ENCODE measurements around the gene TTC3.
A peak's percentile ranks its signal among the peaks of the same experiment; 100 is the strongest.
"Not testable (repeated sequence)": the region's sequence is repeated elsewhere in the genome, so short reads cannot be mapped to it uniquely, and the experiment has no call there.

TTC3 gene

DNA sequence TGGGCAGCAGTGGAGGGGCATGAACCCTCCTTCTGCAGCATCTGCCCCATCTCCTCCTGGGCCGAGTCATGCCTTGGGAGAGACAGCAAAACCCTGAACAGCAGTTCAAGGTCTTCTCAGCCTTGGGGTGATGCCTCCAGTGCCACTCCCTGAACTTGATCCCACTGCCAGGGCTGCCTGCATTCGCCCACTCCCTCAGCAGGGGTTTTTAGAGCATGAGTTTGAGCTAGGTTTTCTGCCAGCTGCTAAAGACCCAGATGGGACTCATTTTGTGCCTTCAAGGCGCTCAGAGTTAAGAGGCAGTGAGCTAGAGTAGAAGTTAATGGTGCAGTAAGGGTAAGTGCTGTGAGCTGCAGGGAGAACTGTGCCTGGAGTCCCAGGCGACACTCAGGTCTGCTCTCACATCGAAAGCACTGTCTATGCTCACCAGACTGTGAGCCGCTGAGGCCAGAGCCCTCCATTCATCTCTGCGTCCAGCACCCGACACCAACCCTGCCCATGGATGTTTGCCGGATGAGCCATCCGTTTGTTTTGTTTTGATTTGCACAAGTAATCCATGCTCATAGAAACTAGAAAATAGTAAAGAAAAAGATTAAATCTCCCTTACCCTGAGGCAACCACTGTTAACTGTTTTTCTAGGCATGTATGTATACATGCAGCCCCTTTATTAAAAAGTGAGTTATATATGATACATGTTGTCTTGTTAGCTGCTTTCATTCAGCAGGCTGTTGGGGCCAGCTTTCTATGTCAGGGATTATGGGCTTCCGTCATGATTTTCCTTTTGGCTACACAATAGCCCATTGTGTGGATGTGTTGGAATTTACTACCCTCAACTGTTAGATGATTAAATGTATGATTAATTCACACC, 126.2 kb downstream of the TTC3 start:
- DNase-seq (ENCODE audit: low read depth), result peak; percentile 89

DNA sequence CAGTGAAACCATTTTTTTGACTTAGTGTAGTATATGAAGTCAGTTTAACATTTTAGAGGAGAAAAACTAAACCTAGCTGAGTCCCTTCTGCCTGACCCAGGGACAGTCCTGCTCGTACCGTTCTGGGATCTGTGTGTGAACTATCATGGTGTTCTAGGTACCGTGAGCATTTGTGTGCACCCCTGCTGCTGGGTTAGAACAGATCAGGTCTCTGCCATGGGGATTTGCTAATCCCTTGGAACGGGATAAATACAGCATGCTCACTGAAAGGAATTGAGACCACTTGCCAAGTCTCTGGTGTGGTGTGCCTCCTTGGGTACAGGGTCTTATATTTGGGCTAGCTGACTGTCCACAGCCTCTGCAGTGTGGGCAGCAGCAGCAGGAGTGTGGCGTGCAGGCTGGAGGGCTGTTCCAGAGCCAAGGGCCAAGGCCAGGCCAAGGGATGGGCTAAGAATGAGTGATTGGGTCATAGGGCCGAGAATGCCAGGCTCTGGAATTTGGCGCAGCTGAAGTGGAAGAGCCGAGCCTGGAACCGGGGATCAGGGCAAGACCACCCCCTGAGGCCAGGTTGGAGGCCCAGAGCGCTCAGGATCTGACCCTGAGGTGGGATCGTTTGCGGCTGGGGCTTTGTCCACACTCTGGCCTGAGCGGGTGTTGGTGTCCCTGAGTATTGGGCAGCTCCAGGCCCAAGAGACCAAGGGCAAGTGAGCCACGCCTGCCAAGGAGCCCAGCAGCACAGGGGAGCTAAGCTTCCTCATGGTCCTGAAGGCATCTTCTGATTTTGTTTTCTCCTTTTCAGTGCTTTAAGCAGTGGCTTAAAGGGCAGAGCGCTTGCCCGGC, 127.8 kb downstream of the TTC3 start:
- no peak for DNase-seq (ENCODE audit: low read depth)

DNA sequence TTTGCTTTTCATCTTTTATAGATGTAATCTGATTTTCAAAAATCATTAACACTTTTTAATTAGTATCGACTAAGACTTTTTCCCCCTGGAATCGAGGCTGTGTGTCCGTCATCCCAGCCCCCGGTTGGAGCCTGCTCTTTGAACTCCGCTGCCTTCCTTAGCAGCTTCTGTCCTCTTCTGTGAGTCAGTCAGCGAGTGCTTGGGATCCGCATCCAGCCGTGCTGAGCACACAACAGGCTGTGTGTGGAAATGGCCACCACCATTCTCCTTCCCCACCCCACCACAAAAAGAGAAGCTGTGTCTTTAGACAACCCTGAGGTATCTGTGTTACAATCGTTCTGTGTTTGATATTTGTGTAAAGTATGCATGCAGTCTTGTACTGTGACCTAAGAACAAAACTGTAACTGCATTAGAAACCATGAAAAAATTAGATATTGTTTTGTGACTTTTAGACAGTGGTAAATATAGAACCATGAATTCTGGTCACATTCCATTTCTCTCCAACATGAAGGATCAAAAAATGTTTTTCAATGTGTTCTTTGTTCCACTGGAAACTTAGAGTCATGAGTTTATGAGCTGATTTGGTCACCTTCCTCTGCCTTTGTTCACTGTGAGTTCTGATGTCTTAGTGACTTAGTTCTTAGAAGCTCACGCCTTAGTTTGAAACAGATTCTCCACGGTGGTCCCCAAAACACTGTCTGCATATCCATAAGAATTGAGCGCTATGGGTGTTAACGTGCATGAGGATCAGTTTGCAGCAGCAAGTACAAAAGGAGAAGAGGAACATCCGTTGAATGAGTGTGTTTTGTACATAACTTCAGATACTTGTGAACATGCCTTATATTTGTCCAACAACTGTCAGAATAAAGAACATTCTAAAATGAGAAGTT, 129.4 kb downstream of the TTC3 start:
- no peak for DNase-seq (ENCODE audit: low read depth)

DNA sequence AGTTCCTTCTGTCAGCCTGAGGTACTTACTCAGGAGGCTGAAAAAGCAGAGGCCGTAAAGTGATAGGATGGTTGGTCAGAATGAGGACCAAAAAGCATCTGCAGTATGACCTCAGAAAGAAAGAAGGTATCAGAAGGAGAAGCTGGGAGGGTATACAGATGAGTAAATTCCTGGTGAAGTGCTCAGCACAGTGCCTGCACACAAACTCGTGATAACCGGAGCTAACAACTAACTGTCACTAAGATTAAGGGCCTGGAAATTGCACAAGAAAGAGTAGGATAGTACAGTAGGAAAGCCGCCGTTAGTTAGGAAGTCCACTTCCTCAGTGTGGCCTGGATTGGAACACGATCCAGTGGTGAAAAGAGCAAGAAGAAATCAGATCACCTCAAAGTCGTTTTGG, 131.5 kb downstream of the TTC3 start:
- DNase-seq (ENCODE audit: low read depth), result peak; percentile 50

DNA sequence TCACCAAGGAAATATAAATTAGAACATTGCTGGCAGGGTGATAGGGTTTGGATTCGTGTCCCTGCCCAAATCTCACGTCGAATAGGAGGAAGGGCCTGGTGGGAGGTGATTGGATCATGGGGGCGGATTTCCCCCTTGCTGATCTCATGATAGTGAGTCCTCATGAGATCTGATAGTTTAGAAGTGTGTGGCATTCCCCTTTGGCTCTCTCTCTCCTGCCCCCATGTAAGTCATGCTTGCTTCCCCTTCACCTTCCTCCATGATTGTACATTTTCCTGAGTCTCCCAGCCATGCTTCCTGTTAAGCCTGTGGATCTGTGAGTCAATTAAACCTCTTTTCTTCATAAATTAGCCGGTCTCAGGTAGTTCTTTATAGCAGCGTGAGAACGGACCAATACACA, 133.4 kb downstream of the TTC3 start:
- DNase-seq (ENCODE audit: low read depth), result no peak

DNA sequence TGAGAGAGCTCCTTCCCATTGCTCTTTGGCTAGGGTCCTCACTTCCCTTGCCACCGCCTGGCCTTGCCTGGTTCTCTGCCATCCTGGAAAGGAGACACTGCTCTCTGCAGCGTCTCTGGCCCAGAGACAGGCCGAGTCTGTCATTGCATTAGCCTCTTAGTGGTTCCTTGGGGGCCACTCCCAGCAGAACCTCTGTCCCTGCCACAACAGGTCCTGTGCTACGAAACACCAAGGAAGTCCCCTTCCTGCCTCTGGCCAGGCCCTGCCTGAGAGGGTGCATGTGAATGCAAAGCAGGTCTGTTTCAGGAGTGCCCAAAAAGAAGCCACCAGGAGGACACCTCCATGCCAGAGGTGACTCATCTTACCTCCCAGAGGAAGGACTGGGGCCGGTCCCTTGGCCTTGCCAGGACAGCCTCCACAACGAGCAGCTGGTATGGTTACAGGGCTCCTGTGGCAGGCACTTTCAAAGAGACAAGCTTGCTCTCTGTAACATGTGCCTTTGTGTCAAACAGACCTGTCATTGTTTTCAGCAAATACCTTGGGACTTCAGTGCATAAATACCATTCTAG, 134.5 kb downstream of the TTC3 start:
- peak; percentile 16 for DNase-seq (ENCODE audit: low read depth)

DNA sequence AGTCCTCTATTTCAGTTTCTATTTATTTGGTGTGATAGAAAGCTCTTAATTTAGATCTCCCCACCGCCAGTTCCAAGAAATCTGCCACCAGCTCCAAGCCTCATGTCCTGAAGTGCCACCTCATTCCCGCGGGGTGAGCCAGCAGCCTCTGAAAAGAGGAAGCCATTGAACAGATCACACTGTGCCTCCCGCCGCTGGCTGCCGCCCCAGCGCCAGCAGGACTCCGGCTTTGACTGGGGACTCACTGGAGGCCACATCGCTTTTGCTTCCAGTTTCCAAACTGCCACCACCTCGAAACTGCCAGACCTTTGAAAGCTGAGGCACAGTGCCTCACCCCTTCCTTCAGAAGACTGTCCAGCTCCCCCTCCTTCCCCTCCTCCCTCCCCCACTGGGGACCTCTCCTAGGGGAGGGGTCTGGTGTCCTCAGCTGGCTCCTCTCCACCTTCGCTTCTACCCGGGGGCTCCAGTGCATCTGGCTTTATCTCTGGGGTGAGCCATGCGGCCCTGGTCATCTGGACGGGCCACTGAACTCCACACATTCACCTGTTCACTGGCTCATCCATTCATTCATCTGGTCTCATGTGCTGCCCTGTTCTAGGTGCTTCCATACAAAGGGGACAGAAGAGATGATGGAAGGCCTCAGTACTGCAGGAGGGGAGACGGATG, 135.1 kb downstream of the TTC3 start:
- no peak for DNase-seq (ENCODE audit: low read depth)

DNA sequence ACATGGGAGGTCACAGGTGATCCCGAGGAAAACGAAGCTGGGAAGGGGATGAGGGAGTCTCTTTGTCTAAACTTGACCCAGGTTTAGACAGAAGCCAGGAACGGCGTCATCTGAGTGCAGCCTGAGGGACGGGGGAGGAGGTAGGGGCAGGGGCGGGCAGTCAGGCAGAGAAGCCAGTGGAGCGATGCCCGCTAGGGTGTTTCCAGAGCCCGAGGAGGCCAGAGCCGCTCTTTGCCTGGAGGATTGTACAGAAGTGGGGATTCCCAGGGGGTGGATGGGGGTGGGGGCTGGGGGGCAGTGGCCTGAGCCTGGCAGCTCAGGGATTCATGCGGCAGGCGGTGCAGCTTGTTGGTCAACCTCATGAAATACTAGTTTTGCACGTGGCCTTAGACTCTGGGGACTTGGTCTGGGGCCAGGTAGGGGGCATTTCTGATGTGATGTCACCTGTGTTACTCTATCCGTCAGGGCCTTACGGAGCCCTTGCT, 135.7 kb downstream of the TTC3 start:
- DNase-seq (ENCODE audit: low read depth), result no peak

DNA sequence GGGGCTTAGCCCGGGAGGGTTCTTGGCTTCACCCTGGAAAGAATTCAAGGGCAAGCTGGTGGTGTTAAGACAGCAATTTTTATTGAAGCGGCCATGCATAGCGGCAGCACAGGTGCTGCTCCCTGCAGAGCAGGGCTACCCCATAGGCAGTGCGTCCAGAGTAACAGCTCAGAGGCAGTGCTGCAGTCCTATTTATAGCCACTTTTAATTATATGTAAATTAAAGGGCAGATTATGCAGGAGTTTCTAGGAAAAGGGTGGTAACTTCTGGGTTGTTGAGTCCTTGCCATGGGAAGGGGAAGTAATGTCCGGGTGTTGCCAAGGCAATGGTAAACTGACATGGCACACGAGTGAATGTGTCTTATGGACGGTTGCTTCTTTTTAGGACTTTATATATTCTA, 137.1 kb downstream of the TTC3 start:
- DNase-seq (ENCODE audit: low read depth), result no peak

DNA sequence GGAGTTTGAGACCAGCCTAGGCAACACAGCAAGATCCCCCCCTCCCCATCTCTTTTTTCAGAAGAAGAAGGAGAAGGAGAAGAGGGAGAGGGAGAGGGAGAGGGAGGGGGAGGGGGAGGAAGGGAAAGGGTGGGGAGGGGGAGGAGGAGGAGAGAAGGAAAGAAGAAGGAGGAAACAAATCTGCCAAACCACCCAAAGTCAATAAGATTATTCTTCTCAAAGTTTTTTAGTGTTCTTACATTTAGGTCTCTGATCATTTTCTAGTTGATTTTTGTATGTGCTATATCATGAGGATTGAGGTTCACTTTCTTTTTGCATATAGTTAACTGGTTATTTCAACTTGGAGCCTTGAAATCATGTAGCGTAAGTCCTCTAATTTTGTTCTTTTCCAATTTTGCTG, 137.7 kb downstream of the TTC3 start:
- no peak for DNase-seq (ENCODE audit: low read depth)

DNA sequence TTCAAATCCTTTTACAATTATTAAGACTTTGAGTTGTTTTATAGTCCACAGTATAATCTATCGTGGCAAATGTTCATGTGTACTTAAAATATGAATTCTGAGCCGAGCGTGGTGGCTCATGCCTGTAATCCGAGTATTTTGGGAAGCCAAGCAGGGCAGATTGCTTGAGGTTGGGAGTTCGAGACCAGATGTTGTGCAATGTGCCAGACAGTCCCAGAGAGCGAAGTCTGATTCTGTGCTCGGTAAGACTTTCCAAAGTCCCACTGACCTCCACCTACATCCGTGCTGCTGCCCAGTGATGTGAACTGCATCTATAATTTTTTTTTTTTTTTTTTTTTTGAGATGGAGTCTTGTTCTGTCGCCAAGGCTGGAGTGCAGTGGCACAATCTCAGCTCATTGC, 141.9 kb downstream of the TTC3 start:
- no peak for DNase-seq (ENCODE audit: low read depth)

DNA sequence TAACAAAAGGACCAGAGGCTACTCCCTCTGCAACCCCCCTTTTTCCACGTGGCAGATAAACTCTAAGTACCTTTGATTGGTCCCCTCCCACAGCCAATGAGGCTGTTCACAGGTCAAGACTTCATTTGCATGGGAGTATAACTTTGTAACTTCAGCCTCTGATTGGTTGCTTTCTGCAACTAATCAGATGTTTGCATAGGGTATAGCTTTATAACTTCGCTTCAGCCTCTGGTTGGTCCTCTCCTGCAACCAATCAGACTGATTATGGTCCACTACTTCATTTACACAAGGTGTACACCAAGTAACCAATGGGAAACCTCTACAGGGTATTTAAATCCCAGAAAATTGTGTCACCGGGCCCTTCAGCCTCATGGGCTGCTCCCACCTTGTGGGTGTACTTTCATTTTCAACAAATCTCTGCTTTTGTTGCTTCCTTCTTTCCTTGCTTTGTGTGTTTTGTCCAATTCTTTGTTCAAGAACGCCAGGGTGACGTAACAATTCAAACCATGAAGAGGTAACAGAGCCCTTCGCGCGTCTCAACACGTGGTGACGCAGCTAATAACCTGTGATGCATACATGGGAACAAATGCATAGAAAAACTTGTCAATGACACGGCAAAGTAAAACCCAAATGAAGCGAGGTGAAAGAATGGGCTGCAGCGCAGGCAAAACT, 146.8 kb downstream of the TTC3 start:
- peak; percentile 23 for DNase-seq (ENCODE audit: low read depth)

DNA sequence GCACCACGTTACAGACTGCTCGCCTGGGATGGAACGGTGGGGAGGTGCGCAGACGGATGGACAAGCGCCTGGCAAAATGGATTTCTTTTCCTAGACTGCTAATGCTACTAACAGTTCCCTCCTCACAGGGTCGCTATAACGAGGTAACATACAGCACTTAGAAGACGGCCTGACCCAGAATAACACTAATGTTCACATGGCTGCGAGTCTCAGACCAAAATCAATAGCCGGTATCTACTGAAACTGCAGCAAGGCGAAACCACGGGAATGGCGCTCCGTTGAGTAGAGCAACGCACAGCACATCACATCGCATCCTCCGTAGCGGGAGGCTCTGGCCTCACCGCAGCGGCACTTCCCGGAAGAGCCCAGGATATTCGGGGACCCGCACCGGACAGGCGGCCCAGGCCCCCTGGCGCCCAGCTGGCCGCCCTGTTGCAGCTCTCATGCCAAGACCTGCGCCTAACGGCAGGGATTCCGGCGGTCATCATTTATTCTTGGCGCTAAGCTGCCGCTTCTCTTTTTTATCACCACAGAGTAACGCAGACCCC, 147.5 kb downstream of the TTC3 start:
- DNase-seq (ENCODE audit: low read depth), result peak; percentile 56

DNA sequence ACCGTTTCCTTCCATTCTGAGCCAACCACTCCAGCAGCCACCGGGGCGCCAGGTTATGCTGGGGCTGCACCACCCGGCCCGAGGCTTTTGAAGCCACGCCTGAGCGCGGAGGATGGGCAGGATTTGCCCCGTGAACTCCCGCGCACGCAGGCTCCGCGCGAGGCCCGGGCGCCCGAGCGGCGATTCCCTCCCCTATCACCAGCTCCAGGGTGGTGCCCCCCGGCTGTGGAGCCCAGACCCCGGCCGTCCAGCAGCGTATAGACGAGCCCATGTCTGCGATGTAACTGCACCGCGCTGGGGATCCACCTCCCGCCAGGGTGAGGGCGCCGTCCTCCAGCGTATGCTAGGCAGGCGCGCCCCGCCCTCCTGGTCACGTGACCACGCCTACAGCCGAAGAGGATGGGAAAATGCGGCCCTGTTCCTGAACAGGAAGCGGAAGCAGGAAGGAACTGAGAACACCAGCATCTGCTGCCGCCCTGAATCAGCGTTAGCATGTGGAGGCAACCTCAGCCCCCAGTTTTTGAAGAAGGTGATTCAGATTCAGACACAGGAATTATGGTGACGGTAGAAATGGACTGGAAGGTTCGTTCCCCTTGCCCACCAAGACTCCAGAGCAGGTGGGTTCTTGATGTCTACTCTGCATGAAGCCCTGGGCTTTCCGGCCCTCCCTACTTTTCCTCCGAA, 148.1 kb downstream of the TTC3 start:
- DNase-seq (ENCODE audit: low read depth), result peak; percentile 91

DNA sequence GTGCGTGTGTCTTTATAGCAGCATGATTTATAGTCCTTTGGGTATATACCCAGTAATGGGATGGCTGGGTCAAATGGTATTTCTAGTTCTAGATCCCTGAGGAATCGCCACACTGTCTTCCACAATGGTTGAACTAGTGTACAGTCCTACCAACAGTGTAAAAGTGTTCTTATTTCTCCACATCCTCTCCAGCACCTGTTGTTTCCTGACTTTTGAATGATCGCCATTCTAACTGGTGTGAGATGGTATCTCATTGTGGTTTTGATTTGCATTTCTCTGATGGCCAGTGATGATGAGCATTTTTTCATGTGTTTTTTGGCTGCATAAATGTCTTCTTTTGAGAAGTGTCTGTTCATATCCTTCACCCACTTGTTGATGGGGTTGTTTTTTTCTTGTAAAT, 149.2 kb downstream of the TTC3 start:
- not testable (repeated sequence) for DNase-seq (ENCODE audit: low read depth)

DNA sequence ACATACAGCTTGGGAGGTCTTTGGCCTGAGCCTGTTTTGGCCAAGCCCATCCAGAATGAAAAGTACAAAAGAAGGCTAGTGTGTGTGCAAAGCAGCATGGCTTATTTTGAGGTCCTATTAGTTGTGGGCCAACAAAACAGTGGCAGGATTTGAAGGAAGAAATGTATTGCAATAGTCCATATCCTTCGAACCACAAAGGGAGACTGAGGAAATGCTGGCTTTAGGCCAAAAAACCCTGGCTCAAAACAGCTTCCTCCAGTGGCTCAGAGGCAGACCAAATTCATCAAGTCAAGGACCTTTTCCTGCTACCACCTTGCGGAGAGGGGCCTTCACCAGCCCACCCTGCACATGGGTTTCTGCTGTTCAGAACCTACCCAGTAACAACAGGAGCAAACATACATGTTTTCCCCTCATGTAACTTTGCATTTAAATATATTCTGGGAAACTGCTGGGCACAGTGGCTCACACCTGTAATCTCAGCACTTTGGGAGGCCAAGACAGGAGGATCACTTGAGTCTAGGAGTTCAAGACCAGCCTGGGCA, 150.8 kb downstream of the TTC3 start:
- no peak for DNase-seq (ENCODE audit: low read depth)

DNA sequence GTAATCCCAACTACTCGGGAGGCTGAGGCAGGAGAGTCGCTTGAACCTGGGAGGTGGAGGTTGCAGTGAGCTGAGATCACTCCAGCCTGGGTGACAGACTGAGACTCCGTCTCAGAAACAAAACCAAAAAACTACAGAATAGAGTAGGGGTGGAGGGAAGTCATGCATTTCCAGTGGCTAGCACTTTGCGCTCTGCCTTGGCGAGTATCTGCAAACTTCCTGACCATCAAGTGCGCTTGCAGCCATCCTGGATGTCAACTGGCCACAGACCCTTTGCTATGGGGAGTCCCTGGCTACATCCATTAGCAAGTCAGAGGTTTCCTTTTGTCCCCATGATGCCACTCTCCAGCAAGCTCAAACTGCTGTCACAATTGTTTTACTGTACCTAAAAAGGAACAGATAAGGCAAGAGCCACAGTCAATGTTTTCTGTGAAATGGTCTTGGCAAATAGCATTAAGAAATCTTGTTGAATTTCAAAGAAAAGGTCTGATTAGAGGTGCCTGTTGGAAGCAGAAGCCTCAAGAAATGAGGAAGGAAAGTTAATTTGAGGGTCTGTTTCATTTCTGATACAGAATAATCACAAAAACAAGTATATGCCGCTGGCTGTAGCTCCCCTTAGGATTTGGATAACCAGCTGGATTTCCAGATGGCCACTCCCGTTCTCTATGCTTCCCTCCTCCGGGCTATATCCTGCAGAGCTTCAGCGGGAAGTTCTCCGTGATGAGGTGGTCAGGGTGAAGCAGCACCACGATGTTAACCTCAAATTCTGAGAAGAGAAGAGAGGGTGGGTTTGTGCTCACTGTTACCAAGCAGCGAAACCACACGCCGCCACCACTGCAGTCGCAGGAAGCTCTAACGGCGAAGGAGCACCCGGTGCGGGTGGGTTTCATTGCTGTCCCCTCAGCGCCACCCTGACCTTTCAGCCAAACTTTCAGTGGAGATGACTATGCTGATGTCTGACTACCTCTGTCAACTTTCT, 152.1 kb downstream of the TTC3 start:
- no peak for DNase-seq (ENCODE audit: low read depth)

Measured in iris pigment epithelial cell (primary cell).